Sigmoid colon (tissue), 7 donors: ENCODE data around the gene C5orf52. TPM values are rescaled to one million over a fixed set of nuclear protein-coding genes. Genes with fewer than 3 reads are reported as not detected.
"Not testable (repeated sequence)": the region's sequence is repeated elsewhere in the genome, so short reads cannot be mapped to it uniquely, and the experiment has no call there.

ENCODE experiments used
- DNase-seq: peaks from one replicate; pipeline ENCODE4 v3.0.0-alpha.2; 2019
- H3K27ac ChIP-seq, 4 donors: fragments of 200-600 bp; sonication (generic); one replicate each; pipeline ENCODE4 v1.5.1; 2016 to 2019; ENCODE audit warnings: mild to moderate bottlenecking in 1 of 4
- H3K27me3 ChIP-seq, 3 donors: fragments of 200-600 bp; sonication (generic); one replicate each; pipeline ENCODE4 v1.5.1; 2019; ENCODE audit warnings: mild to moderate bottlenecking in 1 of 3
- H3K36me3 ChIP-seq, 4 donors: fragments of 200-600 bp; sonication (generic); one replicate each; pipeline ENCODE4 v1.5.1; 2016 to 2019
- H3K4me1 ChIP-seq, 4 donors: fragments of 200-600 bp; sonication (generic); one replicate each; pipeline ENCODE4 v1.5.1; 2017 to 2019
- H3K4me3 ChIP-seq, 4 donors: fragments of 200-600 bp; sonication (generic); one replicate each; pipeline ENCODE4 v1.5.1; 2017 to 2019; ENCODE audit warnings: mild to moderate bottlenecking in 2 of 4, moderate library complexity in 1 of 4
- H3K9me3 ChIP-seq, 4 donors: fragments of 200-600 bp in 3 of 4; sonication (generic) in 3 of 4; one replicate each; pipeline versions ENCODE4 v1.5.1 to v1.6.1; 2013 to 2019
- EP300 ChIP-seq, 4 donors: sonication (generic); formaldehyde crosslinking; IDR thresholded peaks; one replicate each; pipeline ENCODE4 v1.6.1; 2017; ENCODE audit warnings: antibody characterized with exemption in 4 of 4
- POLR2A ChIP-seq, 2 donors: fragments of 450-650 bp; IDR thresholded peaks; one replicate each; pipeline ENCODE4 v1.6.1; 2016; ENCODE audit warnings: antibody characterized with exemption in 2 of 2, mild to moderate bottlenecking in 2 of 2, moderate library complexity in 2 of 2
- POLR2AphosphoS5 ChIP-seq, 4 donors: sonication (generic); formaldehyde crosslinking; IDR thresholded peaks; one replicate each; pipeline ENCODE4 v1.6.1; 2017; ENCODE audit warnings: antibody characterized with exemption in 4 of 4
- WGBS, 2 donors: extraction: QIAGEN DNeasy Blood & Tissue Kit; methylation state at CpG; one replicate each; pipeline ENCODE4 v1.1.7; 2013; 5-methylcytosine and 5-hydroxymethylcytosine counted together
- intact Hi-C: fragments of 100-400 bp; cut with DNase I; formaldehyde crosslinking; loops from one replicate; pipeline ENCODE4 v1.15.1; 2023
- polyA plus RNA-seq, 3 donors: library from polyadenylated mRNA; stranded (reverse); fragments of 200-250 nt; gene quantifications; one replicate each; pipeline ENCODE4 v1.2.3, GENCODE V29; 2013
- total RNA-seq, 4 donors: library from RNA; depleted of rRNA; stranded (reverse); fragments of >200 nt; gene quantifications; one replicate each; pipeline ENCODE4 v1.1.0, GENCODE V29; 2016
- TF ChIP-seq, protein P1 (sequence below), 4 experiments: fragments of 450-650 bp in 3 of 4; fragments of 200-600 bp in 1 of 4; IDR thresholded peaks; one replicate each; pipeline ENCODE4 v1.5.1; 2016 to 2019; ENCODE audit warnings: antibody characterized with exemption in 4 of 4, mild to moderate bottlenecking in 3 of 4, moderate library complexity in 2 of 4
- donor health status: healthy with polysubstance abuse.
- donor health status: Bipolar disorder and iron deficiency.
- donor health status: healthy.

Gene C5orf52
- total and polyA plus RNA-seq, 7 donors = 0.48 TPM; not detected in 6

DNA sequence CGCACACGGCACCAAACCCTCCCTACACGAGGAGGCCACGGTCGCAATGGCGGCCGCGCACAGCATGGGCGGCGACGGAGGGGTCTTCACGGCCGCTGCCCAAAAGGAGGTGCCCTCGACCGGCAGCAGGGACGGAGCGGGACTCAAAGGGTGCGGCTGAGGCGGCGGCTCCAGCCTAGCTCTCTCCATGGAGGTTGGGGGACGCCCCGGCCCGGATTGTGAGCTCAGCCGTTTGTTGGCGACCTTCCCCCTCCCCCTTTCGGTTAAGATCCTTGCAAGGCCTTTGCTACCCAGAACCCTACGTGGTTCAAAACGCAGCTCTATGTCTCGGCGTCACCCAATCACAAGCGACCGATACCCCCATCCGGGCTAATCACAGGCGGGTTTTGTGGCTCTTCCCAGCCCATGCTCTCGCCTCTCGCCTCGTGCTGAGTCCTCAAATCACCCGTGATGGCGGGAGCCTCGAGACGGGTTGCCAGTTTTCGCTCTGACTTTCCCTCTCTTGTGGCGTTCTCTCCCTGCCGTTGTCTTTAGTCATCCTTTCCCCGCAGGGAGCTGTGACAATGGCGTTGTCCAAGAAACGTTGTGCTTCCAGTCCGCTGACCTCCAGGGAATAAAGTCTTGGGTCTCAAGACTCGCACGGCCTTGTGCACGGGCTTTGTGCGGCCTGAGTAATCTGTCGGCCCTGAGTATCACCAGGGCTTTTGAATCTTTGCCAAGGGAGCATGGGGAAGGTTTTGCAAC, 19.5 kb downstream of the C5orf52 start:
- no peaks in the 10 kb centered on the region for H3K36me3 ChIP-seq
- no peak for TF ChIP-seq POLR2AphosphoS5 (IDR thresholded peaks at IDR 0.05)
- no peak for TF ChIP-seq EP300 (IDR thresholded peaks at IDR 0.05)
- TF ChIP-seq POLR2A (IDR thresholded peaks at IDR 0.05) = no peak
- TF ChIP-seq, protein P1, sequence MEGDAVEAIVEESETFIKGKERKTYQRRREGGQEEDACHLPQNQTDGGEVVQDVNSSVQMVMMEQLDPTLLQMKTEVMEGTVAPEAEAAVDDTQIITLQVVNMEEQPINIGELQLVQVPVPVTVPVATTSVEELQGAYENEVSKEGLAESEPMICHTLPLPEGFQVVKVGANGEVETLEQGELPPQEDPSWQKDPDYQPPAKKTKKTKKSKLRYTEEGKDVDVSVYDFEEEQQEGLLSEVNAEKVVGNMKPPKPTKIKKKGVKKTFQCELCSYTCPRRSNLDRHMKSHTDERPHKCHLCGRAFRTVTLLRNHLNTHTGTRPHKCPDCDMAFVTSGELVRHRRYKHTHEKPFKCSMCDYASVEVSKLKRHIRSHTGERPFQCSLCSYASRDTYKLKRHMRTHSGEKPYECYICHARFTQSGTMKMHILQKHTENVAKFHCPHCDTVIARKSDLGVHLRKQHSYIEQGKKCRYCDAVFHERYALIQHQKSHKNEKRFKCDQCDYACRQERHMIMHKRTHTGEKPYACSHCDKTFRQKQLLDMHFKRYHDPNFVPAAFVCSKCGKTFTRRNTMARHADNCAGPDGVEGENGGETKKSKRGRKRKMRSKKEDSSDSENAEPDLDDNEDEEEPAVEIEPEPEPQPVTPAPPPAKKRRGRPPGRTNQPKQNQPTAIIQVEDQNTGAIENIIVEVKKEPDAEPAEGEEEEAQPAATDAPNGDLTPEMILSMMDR (IDR thresholded peaks at IDR 0.05) = no peak
- peak overlapping the region in 3 of 4 donors; percentile 8 to 43 (median 28) for H3K4me3 ChIP-seq
- H3K4me1 ChIP-seq = no peaks in the 10 kb centered on the region
- no peak overlapping the region for H3K27ac ChIP-seq
- no peaks in the 10 kb centered on the region for H3K9me3 ChIP-seq
- intact Hi-C loops = no loop called here
- 77 to 93% methylated on average over 53 of the region's 53 CpGs for whole genome bisulfite sequencing, 2 donors
- no peaks in the 10 kb centered on the region for H3K27me3 ChIP-seq
- DNase-seq = no peak

DNA sequence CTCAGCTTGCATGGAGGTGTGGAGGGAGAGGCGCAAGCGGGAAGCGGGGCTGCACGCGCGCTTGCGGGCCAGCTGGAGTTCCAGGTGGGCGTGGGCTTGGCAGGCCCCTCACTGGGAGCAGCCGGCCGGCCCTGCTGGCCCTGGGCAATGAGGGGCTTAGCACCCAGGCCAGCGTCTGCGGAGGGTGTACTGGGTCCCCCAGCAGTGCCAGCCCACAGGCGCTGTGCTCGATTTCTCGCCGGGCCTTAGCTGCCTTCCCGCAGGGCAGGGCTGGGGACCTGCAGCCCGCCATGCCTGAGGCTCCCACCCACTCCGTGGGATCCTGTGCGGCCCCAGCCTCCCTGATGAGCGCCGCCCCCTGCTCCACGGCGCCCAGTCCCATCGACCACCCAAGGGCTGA, 22.5 kb downstream of the C5orf52 start:
- H3K27me3 ChIP-seq, H3K27ac ChIP-seq, DNase-seq, H3K36me3 ChIP-seq, H3K4me3 ChIP-seq, H3K4me1 ChIP-seq, H3K9me3 ChIP-seq, intact Hi-C loops: not testable (repeated sequence)
- 88 to 97% methylated on average over 25 of the region's 25 CpGs for WGBS, 2 donors

DNA sequence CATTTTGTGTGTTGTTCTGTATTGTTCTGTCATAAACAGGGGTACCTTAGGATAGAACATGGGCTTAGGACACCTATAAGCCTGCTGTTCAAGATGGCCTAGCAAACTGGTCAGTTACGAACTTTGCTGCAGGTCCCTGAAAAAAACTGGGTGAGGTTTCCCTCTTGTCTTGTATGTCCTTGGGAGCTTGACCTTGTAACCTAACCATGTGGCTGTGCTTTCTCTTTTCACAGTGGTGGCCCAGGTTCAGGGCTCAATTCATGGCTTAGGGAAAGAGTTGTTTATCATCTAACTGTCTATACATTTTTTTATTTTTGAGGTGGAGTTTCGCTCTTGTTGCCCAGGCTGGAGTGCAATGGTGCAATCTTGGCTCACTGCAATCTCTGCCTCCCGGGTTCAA, 24.8 kb downstream of the C5orf52 start:
- H3K4me1 ChIP-seq, H3K9me3 ChIP-seq, H3K4me3 ChIP-seq, H3K27me3 ChIP-seq, DNase-seq, H3K36me3 ChIP-seq, intact Hi-C loops, H3K27ac ChIP-seq: not testable (repeated sequence)
- WGBS, 2 donors = 95 to 96% methylated on average over 3 of the region's 3 CpGs

DNA sequence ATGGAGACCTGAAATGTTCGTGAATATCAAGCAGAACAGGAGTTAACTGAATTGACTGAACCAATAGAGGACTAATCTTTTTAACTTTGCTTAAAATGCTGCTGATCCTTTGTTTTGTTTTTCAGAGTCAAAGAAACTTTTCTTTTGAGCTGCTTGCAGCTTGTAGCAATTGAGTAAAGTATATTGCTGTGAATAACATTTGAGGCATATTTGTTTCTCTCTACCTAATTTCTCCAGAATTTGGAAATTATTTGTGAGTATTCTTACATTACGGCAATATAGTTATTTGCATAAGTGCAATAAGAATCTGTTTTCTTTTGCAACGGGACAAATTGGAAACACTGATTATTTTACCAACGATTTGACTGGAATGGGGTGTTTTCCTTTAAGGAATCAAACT, 27.3 kb downstream of the C5orf52 start:
- H3K27me3 ChIP-seq, H3K9me3 ChIP-seq, intact Hi-C loops, H3K27ac ChIP-seq, DNase-seq, H3K4me1 ChIP-seq, H3K4me3 ChIP-seq, H3K36me3 ChIP-seq: not testable (repeated sequence)
- WGBS, 2 donors = 71 to 94% methylated on average over 4 of the region's 4 CpGs

DNA sequence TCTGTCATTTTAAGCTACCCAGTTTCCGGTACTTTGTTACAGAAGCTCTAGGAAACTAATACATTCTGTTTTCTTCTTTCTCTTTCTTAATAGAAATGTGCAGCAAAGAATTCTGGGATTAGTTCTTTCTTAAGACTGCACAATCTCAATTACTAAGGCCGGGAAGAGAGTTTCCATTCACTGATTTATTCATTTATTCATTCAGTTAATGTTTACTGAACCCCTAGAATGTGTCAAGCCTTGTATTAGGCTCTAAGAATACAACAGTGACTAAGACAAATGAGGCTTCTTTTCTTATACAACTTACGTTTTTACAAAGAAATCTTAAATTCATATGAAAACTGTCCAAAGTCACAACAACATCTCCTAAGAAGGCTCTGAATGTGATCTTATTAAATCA, 32.4 kb downstream of the C5orf52 start:
- Histone ChIP-seq H3K36me3 (no peaks in the 10 kb centered on the region), H3K4me3 (no peak overlapping the region), H3K27me3 (no peaks in the 10 kb centered on the region), H3K27ac (no peak overlapping the region), H3K4me1 (no peaks in the 10 kb centered on the region), H3K9me3 (peaks cover 0 to 3% (median 0%) of the 10 kb centered on the region in 4 donors)
- intact Hi-C loops = no loop called here
- DNase-seq = no peak
- WGBS, 2 donors = 74 to 88% methylated on average over 3 of the region's 3 CpGs
- TF ChIP-seq POLR2A (IDR thresholded peaks at IDR 0.05) (no peak), POLR2AphosphoS5 (IDR thresholded peaks at IDR 0.05) (no peak), EP300 (IDR thresholded peaks at IDR 0.05) (no peak)
- TF ChIP-seq, protein P1 (IDR thresholded peaks at IDR 0.05) = no peak

DNA sequence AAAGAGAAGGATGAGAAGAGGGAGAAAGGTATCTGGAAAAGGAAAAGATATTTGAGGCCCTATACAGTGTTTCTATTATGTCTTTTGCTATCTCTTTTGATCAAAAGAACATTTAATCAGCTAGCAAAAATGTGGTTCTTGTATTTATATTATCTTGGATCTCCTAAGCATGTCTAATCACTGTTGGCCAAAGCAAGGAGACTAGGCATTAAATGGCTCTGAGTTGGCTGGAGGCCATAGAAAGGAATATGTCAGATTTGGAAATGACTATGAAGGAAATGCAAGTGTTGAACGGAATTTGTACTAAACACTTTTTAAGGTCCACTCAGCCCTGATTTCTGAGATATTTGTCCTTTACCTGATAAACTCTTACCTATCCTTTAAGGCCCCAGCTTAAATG, 37.5 kb downstream of the C5orf52 start:
- Histone ChIP-seq H3K27ac (no peak overlapping the region), H3K4me3 (no peak overlapping the region), H3K36me3 (no peaks in the 10 kb centered on the region), H3K4me1 (peaks cover 0 to 10% (median 0%) of the 10 kb centered on the region in 4 donors), H3K27me3 (no peaks in the 10 kb centered on the region), H3K9me3 (no peaks in the 10 kb centered on the region)
- TF ChIP-seq EP300 (IDR thresholded peaks at IDR 0.05) (no peak), POLR2A (IDR thresholded peaks at IDR 0.05) (no peak), POLR2AphosphoS5 (IDR thresholded peaks at IDR 0.05) (no peak)
- TF ChIP-seq, protein P1 (IDR thresholded peaks at IDR 0.05) = no peak
- DNase-seq = no peak
- 78 to 88% methylated on average over 1 of the region's 1 CpG for WGBS, 2 donors
- intact Hi-C loops = no loop called here
